Measurements from ENCODE around the gene PRR16.

The PRR16 gene

GRCh38 chr5:120602033-120602432, 137.9 kb downstream of the PRR16 start:
- in situ Hi-C loops (cut with HindIII; ENCODE audit: low sequenced_read_pairs) = no loop called here
- no peak overlapping the region for H3K4me3 ChIP-seq (ENCODE audit: low read depth, low read length)
- no peak for DNase-seq (ENCODE audit: low read depth, low spot score)
- no peak for TF ChIP-seq CTCF (IDR thresholded peaks at IDR 0.05; ENCODE audit: low read depth, low read length)

DNA sequence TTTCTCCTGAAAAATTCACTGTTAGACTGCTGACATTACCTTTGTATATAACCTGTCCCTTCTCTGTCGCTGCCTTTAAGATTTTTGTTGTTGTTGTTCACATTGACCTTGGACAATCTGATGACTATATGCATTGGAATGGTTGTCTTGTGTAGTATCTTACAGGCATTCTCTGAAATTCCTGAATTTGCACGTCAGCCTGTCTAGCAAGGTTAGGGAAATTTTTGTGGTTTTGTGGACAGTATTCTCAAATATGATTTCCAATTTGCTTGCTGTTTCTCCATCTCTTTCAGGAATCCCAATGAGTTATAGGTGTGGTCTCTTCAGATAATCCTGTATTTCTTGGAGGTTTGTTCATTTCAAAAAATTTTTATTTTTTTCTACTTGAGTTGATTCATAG, 140.8 kb downstream of the PRR16 start:
- no peak overlapping the region for H3K4me3 ChIP-seq (ENCODE audit: low read depth, low read length)
- TF ChIP-seq CTCF (IDR thresholded peaks at IDR 0.05; ENCODE audit: low read depth, low read length) = no peak
- in situ Hi-C loops (cut with HindIII; ENCODE audit: low sequenced_read_pairs) = no loop called here
- DNase-seq (ENCODE audit: low read depth, low spot score) = peak; percentile 93

DNA sequence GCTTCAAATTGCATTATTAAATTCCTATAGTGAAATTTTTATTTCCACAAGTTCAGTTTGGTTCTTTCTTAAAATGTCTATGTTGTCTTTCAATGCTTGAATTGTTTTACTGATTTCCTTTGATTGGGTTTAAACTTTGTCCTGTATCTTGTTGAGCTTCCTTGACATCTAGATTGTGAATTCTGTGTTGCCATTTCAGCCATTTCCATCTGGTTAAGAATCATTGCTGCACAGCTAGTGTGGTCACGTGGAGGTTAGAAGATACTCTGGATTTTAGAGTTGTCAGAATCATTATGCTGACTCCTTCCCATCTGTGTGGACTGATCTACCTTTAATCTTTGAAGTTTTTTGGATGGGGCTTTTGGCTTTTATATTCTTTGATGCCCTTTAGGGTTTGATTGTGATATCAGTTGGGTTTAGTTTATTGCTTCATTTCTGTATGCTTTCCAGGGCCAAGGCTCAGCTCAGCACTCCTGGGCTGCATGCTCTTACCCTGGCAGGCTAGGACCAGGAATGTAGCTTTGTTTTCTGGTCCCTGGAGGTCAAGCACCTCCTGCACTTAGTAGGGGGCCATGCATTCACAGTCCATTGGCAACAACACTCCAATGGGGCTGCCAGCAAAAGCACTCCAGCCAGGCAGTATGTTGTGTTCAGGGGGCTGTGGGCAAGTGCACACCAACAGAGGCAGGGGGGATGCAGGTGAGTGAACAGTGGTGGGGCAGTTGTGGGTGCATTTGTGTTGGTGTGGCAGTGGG, 141.4 kb downstream of the PRR16 start:
- in situ Hi-C loops (cut with HindIII; ENCODE audit: low sequenced_read_pairs) = no loop called here
- TF ChIP-seq CTCF (IDR thresholded peaks at IDR 0.05; ENCODE audit: low read depth, low read length) = no peak
- DNase-seq (ENCODE audit: low read depth, low spot score) = no peak
- no peak overlapping the region for H3K4me3 ChIP-seq (ENCODE audit: low read depth, low read length)

DNA sequence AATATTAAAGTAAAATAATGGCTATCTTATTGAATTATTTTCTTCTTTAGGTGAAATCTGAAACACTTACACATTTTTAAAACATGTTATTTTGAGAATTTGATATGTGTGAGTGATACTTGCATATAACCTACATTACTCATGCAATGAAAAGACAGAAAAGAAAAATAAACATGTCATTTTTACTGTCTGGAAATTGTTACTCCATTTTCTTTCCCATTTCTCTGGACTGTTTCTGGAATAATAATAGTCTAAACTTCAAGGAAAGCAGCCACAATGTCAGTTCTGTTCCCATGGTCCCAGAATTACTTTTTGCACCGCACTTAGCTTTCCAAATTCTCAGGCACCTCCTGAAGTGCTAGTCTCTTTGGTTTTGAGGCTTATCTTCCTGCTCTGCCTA, 145.5 kb downstream of the PRR16 start:
- peak; percentile 32 for DNase-seq (ENCODE audit: low read depth, low spot score)
- in situ Hi-C loops (cut with HindIII; ENCODE audit: low sequenced_read_pairs) = no loop called here
- H3K4me3 ChIP-seq (ENCODE audit: low read depth, low read length) = no peak overlapping the region
- TF ChIP-seq CTCF (IDR thresholded peaks at IDR 0.05; ENCODE audit: low read depth, low read length) = no peak

DNA sequence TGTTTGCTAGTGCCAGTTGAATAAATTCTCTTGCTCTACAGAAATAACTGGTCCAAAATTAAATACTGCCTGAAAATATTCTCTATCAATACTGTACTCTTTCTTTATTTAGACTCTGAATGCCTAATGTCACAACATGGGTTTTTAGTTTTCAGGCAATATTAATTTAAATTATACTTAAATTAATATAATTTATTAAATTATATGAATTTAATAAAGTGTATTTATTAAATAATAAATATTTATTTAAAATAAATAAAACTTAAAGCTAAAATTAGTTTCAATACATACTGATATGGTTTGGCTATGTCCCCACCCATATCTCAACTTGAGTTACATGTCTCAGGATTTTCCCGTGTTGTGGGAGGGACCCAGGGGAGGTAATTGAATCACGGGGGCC, 146.0 kb downstream of the PRR16 start:
- no peak for DNase-seq (ENCODE audit: low read depth, low spot score)
- in situ Hi-C loops (cut with HindIII; ENCODE audit: low sequenced_read_pairs) = no loop called here
- TF ChIP-seq CTCF (IDR thresholded peaks at IDR 0.05; ENCODE audit: low read depth, low read length) = no peak
- no peak overlapping the region for H3K4me3 ChIP-seq (ENCODE audit: low read depth, low read length)

GRCh38 chr5:120613729-120614128, 149.6 kb downstream of the PRR16 start:
- in situ Hi-C loops (cut with HindIII; ENCODE audit: low sequenced_read_pairs) = no loop called here
- no peak overlapping the region for H3K4me3 ChIP-seq (ENCODE audit: low read depth, low read length)
- TF ChIP-seq CTCF (IDR thresholded peaks at IDR 0.05; ENCODE audit: low read depth, low read length) = no peak
- DNase-seq (ENCODE audit: low read depth, low spot score) = peak; percentile 40
